ENCODE data around the gene DCDC2B.

DCDC2B gene

DNA sequence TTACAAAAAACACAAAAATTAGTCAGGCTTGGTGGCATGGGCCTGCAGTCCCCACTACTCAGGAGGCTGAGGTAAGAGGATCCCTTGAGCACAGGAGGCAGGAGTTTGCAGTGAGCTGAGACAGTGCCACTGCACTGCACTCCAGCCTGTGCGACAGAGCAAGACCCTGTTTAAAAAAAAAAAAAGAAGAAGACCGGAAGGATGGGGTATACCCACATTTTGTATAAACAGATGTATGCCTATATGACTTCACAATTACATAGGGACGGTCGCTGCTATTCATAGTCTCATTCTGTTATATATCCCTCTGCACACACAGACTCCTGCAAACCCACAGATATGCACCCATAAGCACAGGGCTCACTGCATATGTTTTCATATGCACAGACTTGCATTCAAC is 54.9 kb downstream of the DCDC2B start:
- no peak for DNase-seq (ENCODE audit: low spot score)
